NCI-H69 (cell line): Measurements from ENCODE around the gene PTEN.

Source experiments
- DNase-seq: peaks from one replicate; lab custom pipeline; 2025; lab: John Stamatoyannopoulos, UW

Gene PTEN

GRCh38 chr10:87920538-87920937 lies 57.1 kb downstream of the PTEN start:
- DNase-seq = no peak

DNA sequence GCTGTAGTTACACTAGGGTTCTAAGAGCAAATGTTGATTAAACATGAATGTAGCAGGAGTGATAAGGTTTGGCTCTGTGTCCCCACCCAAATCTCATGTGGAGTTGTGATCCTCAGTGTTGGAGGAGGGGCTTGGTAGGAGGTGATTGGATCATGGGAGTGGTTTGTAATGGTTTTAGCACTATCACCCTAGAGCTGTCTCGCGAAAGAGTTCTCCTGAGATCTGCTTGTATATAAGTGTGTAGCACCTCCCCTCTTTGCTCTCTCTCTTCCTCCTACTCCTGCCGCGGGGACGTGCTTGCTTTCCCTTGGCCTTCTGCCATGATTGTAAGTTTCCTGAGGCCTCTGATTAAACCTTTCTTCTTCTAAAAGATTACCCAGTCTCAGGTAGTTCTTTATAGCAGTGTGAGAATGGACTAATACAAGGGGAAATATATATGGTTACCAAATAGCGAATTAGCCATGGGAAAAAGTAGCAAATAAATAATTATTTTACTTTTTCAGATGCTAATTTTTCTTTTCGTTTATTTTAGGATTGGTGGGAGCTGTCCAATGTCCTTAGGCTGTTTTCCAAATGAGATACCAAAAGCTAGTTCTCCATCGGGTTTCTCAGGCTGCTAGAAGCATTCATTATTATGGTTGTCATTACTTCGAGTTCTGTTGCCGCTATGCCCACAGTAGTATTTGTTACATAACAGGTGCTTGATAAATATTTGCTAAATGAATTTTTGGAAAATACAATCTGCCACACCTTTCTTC lies 58.7 kb downstream of the PTEN start:
- peak; percentile 9 for DNase-seq

DNA sequence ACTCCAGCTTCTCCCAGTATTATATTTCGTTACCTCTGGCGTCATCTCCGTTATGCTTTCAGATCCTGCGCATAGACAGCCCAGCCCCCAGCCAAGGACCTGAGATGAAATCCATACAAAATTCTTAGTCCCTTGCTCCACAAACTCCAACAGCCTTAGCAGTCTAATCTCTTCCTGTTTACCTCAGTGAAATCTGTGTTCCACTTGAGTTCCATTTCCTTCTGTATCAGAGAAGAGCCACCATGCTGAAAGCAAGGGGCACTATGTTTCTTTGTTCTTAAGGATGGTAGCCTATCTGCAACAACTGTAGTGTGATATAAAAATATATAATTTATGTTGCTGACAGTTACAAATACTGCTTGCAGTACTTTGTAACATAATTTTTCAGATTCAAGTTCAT lies 59.8 kb downstream of the PTEN start:
- DNase-seq = peak; percentile 4

DNA sequence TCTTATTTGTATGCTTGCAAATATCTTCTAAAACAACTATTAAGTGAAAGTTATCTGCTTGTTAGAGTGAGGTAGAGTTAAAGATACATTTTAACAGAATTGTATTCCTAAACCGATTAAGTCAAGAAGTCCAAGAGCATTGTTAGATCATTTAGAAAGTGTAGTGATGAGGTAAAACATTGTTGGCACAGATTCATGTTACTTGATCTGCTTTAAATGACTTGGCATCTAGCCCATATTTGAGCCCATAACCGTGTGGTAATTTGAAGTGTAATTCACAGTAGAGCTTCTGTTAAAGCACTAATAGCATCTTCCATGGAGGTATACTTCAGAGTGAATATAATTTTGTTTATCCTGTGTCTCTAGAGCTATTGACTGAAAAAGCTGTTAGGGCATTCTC lies 62.1 kb downstream of the PTEN start:
- DNase-seq = peak; percentile 93

- DNase-seq = no peak
Measured at GRCh38 chr10:87927091-87927490, 63.7 kb downstream of the PTEN start.

GRCh38 chr10:87928996-87929395 lies 65.6 kb downstream of the PTEN start:
- no peak for DNase-seq

DNA sequence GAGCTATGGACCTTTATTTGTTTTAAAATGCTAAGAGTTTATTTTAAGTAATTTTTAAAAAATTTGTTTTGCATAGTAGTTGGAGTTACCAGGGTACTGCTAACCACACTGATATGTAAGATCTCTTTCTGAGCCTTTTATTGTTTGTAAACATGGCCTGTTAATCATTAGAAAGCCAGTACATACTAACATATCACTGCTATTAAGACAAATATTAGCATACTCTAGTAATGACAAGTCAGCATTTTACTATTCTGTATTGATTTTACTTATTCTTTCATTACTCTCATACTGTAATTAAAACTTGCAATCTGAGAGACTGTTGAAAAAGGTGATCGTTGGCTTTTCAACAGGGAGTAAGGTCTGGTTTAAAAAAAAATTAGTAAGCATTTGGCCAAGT lies 66.7 kb downstream of the PTEN start:
- DNase-seq = no peak

GRCh38 chr10:87930934-87931835 lies 67.8 kb downstream of the PTEN start:
- no peak for DNase-seq

- peak; percentile 48 for DNase-seq
Measured at GRCh38 chr10:87931836-87932230, 68.4 kb downstream of the PTEN start.

DNA sequence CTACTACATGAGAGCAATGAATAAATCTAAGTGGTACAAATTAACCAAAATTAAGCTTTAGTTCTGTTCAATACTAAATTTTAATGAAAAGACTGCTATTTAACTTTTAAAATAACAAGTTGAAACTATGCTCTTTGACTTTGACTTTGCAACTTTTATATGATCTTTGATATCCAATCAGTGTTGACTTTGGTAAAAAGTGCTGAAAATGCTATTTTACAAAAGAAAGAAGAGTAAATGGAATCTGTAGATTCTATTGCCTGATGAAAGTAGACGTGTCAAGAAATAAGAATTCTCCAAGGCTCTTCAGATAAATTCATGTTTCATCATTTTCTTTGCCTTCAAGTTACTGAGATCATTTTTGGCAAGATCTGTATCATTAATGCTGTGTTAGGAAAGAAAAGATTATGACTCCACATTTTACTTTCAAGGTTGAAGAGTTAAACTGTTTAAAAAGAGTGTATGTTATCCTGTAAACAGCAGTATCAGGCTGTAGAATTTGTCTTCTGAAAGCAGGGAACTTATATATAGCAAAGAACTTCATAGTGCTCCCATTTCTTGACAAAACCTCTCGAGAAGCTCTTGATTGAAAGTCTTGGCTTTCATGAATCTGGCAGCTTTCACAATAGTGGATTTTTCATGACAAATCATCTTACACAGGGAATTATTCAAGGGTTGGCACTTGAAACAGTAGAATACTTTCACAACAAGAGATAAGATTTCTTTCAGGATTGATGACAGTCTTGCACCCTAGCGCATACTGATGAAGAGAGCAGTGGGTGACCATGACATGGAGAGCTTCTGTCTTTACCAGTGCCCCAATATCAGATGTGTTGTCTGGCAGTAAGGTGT lies 72.1 kb downstream of the PTEN start:
- no peak for DNase-seq

GRCh38 chr10:87940210-87940609 lies 76.8 kb downstream of the PTEN start:
- no peak for DNase-seq

DNA sequence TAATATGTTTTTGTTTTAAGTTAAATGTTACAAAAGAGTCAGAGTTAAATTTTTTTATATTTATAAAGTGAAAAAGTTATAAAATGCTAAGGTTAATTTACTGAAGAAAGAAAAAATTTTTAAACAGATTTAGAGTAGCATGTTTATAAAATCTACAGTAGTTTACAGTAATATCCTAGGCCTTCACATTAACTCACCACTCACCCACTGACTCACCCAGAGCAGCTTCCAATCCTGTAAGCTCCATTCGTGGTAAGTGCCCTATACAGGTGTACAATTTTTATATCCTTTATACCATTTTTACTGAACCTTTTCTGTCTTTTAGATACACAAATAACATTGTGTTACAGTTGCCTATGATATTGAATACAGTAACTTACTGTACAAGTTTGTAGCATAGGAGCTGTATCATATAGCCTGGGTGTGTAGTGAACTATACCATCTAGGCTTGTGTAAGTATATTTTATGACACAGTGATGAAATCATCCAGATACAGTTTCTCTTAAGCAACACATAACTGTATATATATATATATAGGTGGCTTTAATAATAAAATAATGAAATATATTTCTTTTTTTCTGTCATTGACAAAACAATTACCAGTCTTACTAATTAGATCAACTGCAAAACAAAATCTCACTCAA lies 79.6 kb downstream of the PTEN start:
- DNase-seq = no peak

GRCh38 chr10:87945984-87946383 lies 82.6 kb downstream of the PTEN start:
- no peak for DNase-seq

GRCh38 chr10:87952612-87953011 lies 89.2 kb downstream of the PTEN start:
- DNase-seq = no peak

- DNase-seq = no peak
Measured at GRCh38 chr10:87956055-87956454, 92.6 kb downstream of the PTEN start.

DNA sequence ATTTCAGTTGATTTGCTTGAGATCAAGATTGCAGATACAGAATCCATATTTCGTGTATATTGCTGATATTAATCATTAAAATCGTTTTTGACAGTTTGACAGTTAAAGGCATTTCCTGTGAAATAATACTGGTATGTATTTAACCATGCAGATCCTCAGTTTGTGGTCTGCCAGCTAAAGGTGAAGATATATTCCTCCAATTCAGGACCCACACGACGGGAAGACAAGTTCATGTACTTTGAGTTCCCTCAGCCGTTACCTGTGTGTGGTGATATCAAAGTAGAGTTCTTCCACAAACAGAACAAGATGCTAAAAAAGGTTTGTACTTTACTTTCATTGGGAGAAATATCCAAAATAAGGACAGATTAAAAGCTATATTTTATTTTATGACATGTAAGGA lies 94.3 kb downstream of the PTEN start:
- DNase-seq = no peak

GRCh38 chr10:87960230-87960629 lies 96.8 kb downstream of the PTEN start:
- DNase-seq = no peak

DNA sequence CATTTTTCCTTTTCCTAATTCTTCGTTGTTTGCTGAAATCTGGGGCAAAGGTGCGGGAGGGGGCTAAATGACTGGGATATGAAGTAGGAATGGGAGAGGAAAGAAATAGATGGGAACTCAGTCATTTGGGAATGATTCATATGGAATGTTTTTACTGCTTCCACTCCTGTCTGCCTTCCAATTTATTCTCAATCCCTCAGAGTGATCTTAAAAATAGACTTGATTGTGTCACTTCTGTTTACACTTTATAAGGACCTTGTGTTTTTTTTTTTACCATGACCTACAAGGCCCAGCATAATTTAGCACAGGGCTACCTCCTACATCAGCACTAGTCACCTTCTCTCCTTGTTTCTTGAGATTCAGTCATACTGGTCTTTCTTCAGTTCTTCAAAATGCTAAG lies 97.9 kb downstream of the PTEN start:
- no peak for DNase-seq

DNA sequence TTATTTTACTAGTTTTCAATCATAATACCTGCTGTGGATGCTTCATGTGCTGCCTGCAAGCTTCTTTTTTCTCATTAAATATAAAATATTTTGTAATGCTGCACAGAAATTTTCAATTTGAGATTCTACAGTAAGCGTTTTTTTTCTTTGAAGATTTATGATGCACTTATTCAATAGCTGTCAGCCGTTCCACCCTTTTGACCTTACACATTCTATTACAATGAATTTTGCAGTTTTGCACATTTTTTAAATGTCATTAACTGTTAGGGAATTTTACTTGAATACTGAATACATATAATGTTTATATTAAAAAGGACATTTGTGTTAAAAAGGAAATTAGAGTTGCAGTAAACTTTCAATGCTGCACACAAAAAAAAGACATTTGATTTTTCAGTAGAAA lies 103.0 kb downstream of the PTEN start:
- no peak for DNase-seq

DNA sequence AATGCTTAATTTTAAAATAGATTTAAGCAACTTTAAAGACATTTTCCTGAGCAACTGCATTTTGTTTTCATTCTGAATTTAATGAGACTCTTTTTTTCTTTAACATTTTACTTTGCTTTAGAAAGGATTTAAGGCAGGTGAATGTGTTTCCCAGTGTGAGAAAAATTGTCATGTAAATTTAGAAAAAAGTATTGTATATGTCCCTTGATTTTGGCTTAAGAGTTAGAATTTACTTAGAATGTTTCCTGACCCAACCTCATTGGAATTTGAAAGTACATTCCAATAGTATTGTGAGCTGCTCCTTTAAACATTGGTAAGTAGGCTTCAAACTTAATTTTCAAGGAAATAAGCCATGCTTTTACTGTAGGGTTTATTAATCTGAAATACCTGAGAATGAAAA lies 110.2 kb downstream of the PTEN start:
- DNase-seq = no peak

DNA sequence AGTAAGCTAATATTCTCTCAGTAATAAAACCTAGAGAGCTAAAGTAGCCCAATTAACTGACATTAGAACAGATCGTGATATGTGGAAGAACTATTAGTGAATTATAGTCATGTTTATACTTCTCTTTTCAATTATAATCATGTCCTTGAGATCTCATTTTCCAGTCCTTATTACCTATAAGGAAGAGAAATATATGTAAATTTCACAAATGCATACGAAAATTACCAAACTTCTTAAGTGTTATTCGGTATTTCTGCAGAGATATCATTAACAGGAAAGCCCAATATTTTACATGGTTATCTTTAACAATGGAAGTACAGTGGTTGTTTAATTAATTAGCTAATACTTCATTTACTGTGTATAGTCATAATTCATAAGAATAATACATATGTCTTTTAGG lies 110.7 kb downstream of the PTEN start:
- DNase-seq = no peak

DNA sequence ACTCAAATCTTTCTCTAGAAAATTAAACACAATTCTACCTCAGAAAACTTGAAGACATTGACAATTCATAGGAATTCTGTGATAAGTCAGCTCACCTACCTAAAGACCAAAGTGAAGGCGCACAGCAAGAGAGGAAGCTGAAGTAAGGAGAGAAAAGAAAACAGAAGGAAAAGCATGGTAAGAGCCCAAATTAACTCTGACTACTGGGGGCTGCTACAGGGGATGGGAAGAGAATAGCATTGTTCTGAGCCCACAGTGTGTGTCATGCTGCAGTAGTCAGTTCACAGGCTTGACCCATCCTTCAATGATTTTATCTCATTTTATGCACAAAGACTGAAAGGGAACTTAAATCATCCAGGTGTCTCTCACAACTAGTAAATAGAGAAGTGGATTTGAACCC lies 111.3 kb downstream of the PTEN start:
- no peak for DNase-seq
